ENCODE measurements around the gene ADAM12.

The ADAM12 gene

DNA sequence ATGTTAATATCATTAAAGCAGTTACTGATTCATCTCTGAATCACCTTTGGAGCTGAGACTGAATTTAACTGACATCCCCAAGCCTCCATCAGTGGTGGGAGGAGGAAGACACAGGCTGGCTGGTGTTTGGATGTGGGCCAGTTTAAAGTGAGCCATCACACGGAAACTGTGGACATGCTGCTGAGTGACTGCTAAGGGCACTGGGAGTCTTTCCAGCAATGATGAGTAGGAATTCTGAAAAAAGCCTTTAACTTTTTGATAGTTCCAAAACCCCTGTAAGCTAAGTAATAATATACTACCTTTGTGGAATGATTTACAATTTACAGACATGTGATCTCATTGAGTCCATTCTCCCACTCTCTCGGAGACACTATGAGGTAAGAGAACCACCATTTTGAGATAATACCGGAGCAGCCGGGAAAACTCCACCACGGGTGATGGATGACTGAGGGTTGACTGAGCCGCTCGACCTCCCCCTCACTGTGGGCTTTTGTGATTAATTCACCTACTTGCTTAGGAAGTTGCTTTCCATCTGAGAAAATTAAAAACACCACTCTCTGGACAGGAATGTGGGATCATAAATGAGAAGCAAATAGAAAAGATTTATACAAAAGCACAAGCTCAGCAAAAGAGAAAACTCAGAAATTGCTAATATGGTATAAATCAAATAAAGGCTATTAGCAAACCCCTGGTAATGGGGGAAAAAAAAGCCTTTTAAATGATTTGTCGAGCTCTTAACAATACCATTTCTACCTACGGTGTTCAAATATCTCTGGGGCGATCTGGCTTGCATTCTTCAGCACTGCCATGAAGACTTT, 297.2 kb downstream of the ADAM12 start:
- TF ChIP-seq L3MBTL2 (conservative IDR thresholded peaks at IDR 0.05) (no peak), BHLHE40 (IDR thresholded peaks at IDR 0.05; ENCODE audit: borderline replicate concordance) (no peak), TARDBP (IDR thresholded peaks at IDR 0.05) (no peak)
- no peak for DNase-seq (ENCODE audit: extremely low spot score)
- CTCF ChIA-PET = interaction anchor here (0.6 kb wide), 1 partner anchor 223 kb away, joined by 3 read pairs; no protein-coding TSS in a partner anchor
- POLR2A ChIA-PET = no interaction called here

DNA sequence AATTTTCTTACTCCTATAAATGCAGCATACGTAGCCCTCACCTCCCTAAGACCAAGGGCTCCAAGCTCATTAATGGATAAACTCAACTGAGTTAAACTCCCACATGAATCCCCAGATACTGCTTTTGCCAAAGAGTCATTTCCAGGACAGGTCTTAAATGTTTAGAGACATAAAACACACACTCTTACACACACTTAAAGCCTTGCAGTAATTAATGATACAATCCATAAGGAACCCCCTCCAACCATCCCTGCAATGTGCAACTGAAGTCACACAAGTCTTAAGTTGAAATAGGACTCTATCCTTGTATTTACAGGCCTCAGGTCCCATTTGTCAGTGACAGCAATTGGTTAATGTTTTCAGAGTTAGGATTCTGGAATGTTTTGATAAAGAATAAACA, 297.8 kb downstream of the ADAM12 start:
- no peak for DNase-seq (ENCODE audit: extremely low spot score)
- ChIA-PET POLR2A (no interaction called here), CTCF (no interaction called here)
- no peak for TF ChIP-seq FOXK2 (IDR thresholded peaks at IDR 0.05)
- TF ChIP-seq SP1 (IDR thresholded peaks at IDR 0.05) = no peak
- TF ChIP-seq FOXA1 (IDR thresholded peaks at IDR 0.05) = no peak

DNA sequence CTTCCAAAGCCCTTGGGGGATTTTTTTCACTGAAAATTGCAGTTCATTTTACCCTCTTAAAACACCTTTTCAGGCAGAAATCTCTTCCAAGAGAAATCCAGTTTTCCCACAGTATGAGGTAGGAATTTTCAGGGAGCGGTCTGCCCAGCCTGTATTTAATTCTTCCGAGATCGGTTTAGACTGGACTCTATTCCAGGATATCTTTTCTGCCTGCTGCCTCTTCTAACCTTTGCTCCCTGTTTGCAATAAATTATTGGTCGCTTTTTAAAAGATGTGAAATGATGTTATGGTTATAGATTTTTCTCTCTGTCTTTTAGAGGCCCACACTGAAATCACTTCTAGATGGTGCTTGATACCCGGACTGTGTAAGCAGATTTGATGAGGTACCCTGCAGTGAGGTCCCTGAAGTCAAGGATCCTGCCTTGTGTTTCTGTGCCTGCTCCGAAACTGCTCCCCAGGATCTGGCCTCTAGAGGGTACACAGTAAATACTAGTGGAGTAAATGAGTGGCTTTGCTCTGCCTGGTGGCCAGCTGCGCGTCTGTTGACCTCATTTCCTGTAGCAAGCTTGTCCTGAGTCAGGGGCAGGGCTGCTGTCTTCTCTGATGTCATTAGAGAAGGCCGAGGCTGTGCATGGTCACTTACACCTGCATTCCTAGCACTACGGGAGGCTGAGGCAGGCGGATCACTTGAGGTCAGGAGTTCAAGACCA, 300.3 kb downstream of the ADAM12 start:
- ChIA-PET CTCF (interaction anchor here (0.6 to 1.1 kb wide), 2 partner anchors 72 to 103 kb away, joined by 3 to 4 read pairs; no protein-coding TSS in a partner anchor), POLR2A (no interaction called here)
- TF ChIP-seq HDGF (IDR thresholded peaks at IDR 0.05; ENCODE audit: borderline replicate concordance) (no peak), FOXM1 (IDR thresholded peaks at IDR 0.05; ENCODE audit: borderline replicate concordance) (no peak), TARDBP (IDR thresholded peaks at IDR 0.05) (no peak), LEF1 (IDR thresholded peaks at IDR 0.05; ENCODE audit: borderline replicate concordance) (no peak), SP1 (IDR thresholded peaks at IDR 0.05) (no peak), ARNT (IDR thresholded peaks at IDR 0.05) (no peak), ZNF384 (IDR thresholded peaks at IDR 0.05) (no peak), L3MBTL2 (conservative IDR thresholded peaks at IDR 0.05) (no peak), SUZ12 (IDR thresholded peaks at IDR 0.05) (no peak), FOXA1 (IDR thresholded peaks at IDR 0.05) (no peak), BHLHE40 (IDR thresholded peaks at IDR 0.05; ENCODE audit: borderline replicate concordance) (no peak), CTBP1 (IDR thresholded peaks at IDR 0.05; ENCODE audit: borderline replicate concordance) (no peak), ELF4 (IDR thresholded peaks at IDR 0.05) (no peak)
- TF ChIP-seq, protein P1, sequence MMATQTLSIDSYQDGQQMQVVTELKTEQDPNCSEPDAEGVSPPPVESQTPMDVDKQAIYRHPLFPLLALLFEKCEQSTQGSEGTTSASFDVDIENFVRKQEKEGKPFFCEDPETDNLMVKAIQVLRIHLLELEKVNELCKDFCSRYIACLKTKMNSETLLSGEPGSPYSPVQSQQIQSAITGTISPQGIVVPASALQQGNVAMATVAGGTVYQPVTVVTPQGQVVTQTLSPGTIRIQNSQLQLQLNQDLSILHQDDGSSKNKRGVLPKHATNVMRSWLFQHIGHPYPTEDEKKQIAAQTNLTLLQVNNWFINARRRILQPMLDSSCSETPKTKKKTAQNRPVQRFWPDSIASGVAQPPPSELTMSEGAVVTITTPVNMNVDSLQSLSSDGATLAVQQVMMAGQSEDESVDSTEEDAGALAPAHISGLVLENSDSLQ (IDR thresholded peaks at IDR 0.05) = no peak
- no peak for DNase-seq (ENCODE audit: extremely low spot score)

DNA sequence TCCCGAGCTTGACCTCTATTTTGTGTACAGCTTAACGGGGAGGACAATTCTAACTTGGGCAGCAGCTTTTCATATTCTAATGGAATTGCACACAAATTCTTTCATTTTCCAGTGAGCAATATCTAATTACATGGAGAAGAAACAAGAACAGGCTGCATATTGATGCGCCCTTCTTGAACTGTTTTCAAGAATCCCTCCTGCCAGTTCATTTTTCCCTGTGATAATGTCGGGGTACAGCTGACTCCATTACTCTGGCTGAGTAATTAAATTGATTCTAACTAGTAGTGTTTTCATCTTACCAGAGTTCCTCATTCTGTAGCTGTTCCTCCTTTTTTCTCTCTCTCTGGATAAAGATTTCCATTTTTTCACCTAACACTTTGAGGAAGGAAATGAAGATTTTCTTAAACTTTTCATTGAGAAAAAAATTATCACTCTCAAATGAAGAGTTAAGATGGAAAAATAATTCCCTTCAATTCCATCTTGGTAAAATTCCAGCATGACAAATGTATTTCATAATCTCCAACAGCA, 301.1 kb downstream of the ADAM12 start:
- POLR2A ChIA-PET = no interaction called here
- TF ChIP-seq NFRKB (IDR thresholded peaks at IDR 0.05) = no peak
- no peak for TF ChIP-seq TARDBP (IDR thresholded peaks at IDR 0.05)
- no peak for TF ChIP-seq FOXA1 (IDR thresholded peaks at IDR 0.05)
- TF ChIP-seq CTBP1 (IDR thresholded peaks at IDR 0.05; ENCODE audit: borderline replicate concordance) = no peak
- DNase-seq (ENCODE audit: extremely low spot score) = no peak
- CTCF ChIA-PET = interaction anchor here (0.6 to 1.1 kb wide), 2 partner anchors 73 to 104 kb away, joined by 3 to 4 read pairs; no protein-coding TSS in a partner anchor

DNA sequence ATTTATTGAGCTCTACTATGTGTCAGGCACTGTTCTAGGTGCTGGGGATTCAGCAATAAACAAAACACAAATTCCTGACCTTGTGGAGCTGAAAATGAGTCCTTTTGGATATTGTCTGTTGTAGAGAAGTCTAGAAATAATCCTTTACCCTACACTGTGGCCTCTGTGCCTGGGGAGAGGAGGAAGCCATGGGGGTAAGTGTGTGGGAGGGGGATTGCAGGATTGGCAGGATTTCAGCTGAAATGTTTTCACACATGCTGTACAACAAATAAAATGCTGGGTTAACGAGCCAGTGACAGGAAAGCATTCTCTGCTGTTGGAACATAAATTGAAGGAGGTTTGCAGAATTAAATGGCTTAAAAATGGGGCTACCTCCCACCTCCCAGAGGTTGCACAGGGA, 302.5 kb downstream of the ADAM12 start:
- no peak for DNase-seq (ENCODE audit: extremely low spot score)
- ChIA-PET CTCF (no interaction called here), POLR2A (no interaction called here)
- no peak for TF ChIP-seq L3MBTL2 (conservative IDR thresholded peaks at IDR 0.05)
- no peak for TF ChIP-seq HDGF (IDR thresholded peaks at IDR 0.05; ENCODE audit: borderline replicate concordance)
- TF ChIP-seq, protein P1 (IDR thresholded peaks at IDR 0.05) = no peak
- no peak for TF ChIP-seq TARDBP (IDR thresholded peaks at IDR 0.05)
- no peak for TF ChIP-seq FOXK2 (IDR thresholded peaks at IDR 0.05)
- no peak for TF ChIP-seq FOXA1 (IDR thresholded peaks at IDR 0.05)
- TF ChIP-seq ARNT (IDR thresholded peaks at IDR 0.05) = no peak
- no peak for TF ChIP-seq FOXM1 (IDR thresholded peaks at IDR 0.05; ENCODE audit: borderline replicate concordance)
- no peak for TF ChIP-seq BHLHE40 (IDR thresholded peaks at IDR 0.05; ENCODE audit: borderline replicate concordance)
- no peak for TF ChIP-seq ELF4 (IDR thresholded peaks at IDR 0.05)
- TF ChIP-seq LEF1 (IDR thresholded peaks at IDR 0.05; ENCODE audit: borderline replicate concordance) = no peak
- no peak for TF ChIP-seq SUZ12 (IDR thresholded peaks at IDR 0.05)
- TF ChIP-seq NFRKB (IDR thresholded peaks at IDR 0.05) = no peak
- TF ChIP-seq ZNF384 (IDR thresholded peaks at IDR 0.05) = no peak
- no peak for TF ChIP-seq CTBP1 (IDR thresholded peaks at IDR 0.05; ENCODE audit: borderline replicate concordance)

DNA sequence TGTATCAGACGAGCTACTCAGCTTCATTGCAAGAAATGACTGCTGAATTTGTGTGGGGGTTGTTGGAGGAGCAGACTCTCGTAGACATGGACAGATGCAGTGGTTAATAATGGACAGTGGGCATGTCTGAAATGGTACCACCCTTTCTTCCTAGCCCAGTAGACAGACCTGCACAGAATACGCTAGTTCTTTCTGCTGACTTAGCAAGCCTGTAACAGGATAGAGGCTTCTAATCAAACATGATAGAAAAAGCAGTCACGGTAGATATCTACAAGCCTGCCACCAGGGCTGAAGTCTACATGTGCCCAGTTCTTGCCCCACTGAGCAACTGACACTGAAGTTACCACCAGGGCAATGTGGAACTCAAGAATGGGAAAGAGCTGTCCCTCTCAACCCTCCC, 303.9 kb downstream of the ADAM12 start:
- ChIA-PET POLR2A (no interaction called here), CTCF (no interaction called here)
- TF ChIP-seq, protein P1 (IDR thresholded peaks at IDR 0.05) = no peak
- TF ChIP-seq ARNT (IDR thresholded peaks at IDR 0.05) = no peak
- TF ChIP-seq FOXM1 (IDR thresholded peaks at IDR 0.05; ENCODE audit: borderline replicate concordance) = no peak
- TF ChIP-seq ZNF384 (IDR thresholded peaks at IDR 0.05) = no peak
- TF ChIP-seq SP1 (IDR thresholded peaks at IDR 0.05) = no peak
- no peak for TF ChIP-seq BHLHE40 (IDR thresholded peaks at IDR 0.05; ENCODE audit: borderline replicate concordance)
- TF ChIP-seq SUZ12 (IDR thresholded peaks at IDR 0.05) = no peak
- no peak for TF ChIP-seq LEF1 (IDR thresholded peaks at IDR 0.05; ENCODE audit: borderline replicate concordance)
- TF ChIP-seq ELF4 (IDR thresholded peaks at IDR 0.05) = no peak
- TF ChIP-seq CTBP1 (IDR thresholded peaks at IDR 0.05; ENCODE audit: borderline replicate concordance) = no peak
- no peak for TF ChIP-seq L3MBTL2 (conservative IDR thresholded peaks at IDR 0.05)
- TF ChIP-seq FOXK2 (IDR thresholded peaks at IDR 0.05) = no peak
- no peak for TF ChIP-seq NFRKB (IDR thresholded peaks at IDR 0.05)
- TF ChIP-seq TARDBP (IDR thresholded peaks at IDR 0.05) = no peak
- TF ChIP-seq HDGF (IDR thresholded peaks at IDR 0.05; ENCODE audit: borderline replicate concordance) = no peak
- DNase-seq (ENCODE audit: extremely low spot score) = no peak
